ENCODE measurements around the gene PPRC1. TPM values are rescaled to one million over a fixed set of nuclear protein-coding genes. Genes with fewer than 3 reads are reported as not detected.

Gene PPRC1
- total and polyA plus RNA-seq, 7 donors: 4.2 to 39.9 (median 12.5) TPM

GRCh38 chr10:102109166-102110116 lies 23.4 kb upstream of the PPRC1 start:
- Histone ChIP-seq H3K36me3 (peaks cover 37 to 53% (median 44%) of the 10 kb centered on the region in 4 donors), H3K27ac (no peak overlapping the region), H3K4me3 (no peak overlapping the region), H3K4me1 (peaks cover 0 to 24% (median 22%) of the 10 kb centered on the region in 4 donors), H3K27me3 (no peaks in the 10 kb centered on the region), H3K9me3 (no peaks in the 10 kb centered on the region)
- WGBS, 2 donors: 92 to 93% methylated on average over 24 of the region's 24 CpGs
- intact Hi-C loops (cut with DNase I): no loop called here
- DNase-seq: no peak
- TF ChIP-seq POLR2AphosphoS5 (IDR thresholded peaks at IDR 0.05) (no peak), POLR2A (IDR thresholded peaks at IDR 0.05) (no peak), EP300 (IDR thresholded peaks at IDR 0.05) (no peak)
- TF ChIP-seq, protein P1, sequence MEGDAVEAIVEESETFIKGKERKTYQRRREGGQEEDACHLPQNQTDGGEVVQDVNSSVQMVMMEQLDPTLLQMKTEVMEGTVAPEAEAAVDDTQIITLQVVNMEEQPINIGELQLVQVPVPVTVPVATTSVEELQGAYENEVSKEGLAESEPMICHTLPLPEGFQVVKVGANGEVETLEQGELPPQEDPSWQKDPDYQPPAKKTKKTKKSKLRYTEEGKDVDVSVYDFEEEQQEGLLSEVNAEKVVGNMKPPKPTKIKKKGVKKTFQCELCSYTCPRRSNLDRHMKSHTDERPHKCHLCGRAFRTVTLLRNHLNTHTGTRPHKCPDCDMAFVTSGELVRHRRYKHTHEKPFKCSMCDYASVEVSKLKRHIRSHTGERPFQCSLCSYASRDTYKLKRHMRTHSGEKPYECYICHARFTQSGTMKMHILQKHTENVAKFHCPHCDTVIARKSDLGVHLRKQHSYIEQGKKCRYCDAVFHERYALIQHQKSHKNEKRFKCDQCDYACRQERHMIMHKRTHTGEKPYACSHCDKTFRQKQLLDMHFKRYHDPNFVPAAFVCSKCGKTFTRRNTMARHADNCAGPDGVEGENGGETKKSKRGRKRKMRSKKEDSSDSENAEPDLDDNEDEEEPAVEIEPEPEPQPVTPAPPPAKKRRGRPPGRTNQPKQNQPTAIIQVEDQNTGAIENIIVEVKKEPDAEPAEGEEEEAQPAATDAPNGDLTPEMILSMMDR (IDR thresholded peaks at IDR 0.05): no peak

GRCh38 chr10:102111276-102111675 lies 21.6 kb upstream of the PPRC1 start:
- Histone ChIP-seq H3K27me3 (no peaks in the 10 kb centered on the region), H3K4me3 (no peak overlapping the region), H3K36me3 (peaks cover 37 to 53% (median 44%) of the 10 kb centered on the region in 4 donors), H3K27ac (no peak overlapping the region), H3K9me3 (no peaks in the 10 kb centered on the region), H3K4me1 (peaks cover 0 to 40% (median 36%) of the 10 kb centered on the region in 4 donors)
- TF ChIP-seq POLR2AphosphoS5 (IDR thresholded peaks at IDR 0.05) (no peak), EP300 (IDR thresholded peaks at IDR 0.05) (no peak), POLR2A (IDR thresholded peaks at IDR 0.05) (no peak)
- TF ChIP-seq, protein P1 (IDR thresholded peaks at IDR 0.05): no peak
- 94 to 95% methylated on average over 12 of the region's 12 CpGs for WGBS, 2 donors
- intact Hi-C loops (cut with DNase I): no loop called here
- DNase-seq: no peak

DNA sequence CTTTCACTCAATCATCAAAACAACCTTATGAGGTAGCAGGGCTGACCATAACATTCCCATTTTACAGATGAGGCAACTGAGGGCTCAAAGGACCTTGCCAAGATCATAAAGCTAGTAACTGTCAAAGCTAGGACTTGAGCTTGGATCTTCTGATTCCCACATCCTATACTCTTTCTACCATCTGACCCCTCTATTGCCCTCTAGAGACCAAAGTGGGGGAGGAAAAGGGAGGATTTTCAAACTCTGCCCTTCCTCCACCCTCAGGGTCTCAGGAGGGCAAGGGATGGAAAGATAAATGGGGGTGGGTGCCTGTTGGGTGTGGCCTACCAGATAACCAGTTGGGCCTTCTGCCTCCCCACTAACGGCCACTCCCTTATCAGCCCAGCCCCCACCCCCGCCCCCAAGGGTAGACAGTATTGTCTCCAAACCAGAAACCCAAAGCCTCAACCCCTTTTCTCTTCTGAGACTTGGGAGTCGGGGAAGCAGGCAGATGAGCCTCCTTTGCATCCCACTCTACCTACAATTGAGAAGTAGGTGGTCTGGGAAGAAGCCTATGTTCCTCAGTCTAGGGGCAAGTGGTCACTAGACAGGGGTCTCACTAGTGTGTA lies 20.5 kb upstream of the PPRC1 start:
- WGBS, 2 donors: 56 to 66% methylated on average over 3 of the region's 3 CpGs

DNA sequence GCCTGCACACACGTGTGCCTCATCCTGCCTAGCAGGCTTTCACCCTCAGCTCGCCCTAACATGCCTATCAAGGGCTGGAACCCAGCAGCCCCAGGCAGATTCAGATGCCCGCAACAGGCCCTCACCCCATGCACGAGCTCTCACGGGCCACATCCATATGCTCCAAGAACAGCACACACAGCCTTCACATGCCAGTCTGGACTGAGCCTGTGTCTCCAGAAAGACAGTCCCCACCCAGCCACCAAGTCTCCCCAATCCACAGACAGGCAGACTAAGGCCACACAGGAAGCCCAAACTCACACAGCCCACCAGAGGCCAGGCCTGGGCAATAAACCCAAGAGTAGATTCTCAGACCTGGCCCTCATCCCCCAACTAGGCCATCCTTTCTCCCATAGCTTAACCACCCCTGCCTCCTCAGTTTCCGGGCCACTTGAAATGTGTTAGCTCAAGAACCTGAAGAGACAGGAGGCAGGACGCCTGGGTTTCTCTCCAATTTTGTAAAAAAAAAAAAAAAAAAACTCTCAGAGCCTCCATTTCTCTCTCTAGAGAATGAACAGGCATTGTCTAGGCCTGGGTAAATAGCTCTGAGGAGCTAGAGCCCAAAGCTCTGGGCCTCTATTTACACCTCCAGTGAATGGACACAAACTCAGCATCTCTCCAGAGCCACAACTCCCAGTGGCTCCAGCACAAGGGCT lies 19.4 kb upstream of the PPRC1 start:
- no peak for DNase-seq
- Histone ChIP-seq H3K27ac (peak overlapping the region in 3 of 4 donors; percentile 94 to 100 (median 100)), H3K9me3 (no peaks in the 10 kb centered on the region), H3K4me3 (peak overlapping the region; percentile 59 to 87 (median 74)), H3K27me3 (no peaks in the 10 kb centered on the region), H3K4me1 (peaks cover 0 to 61% (median 57%) of the 10 kb centered on the region in 4 donors), H3K36me3 (peaks cover 29 to 33% (median 31%) of the 10 kb centered on the region in 4 donors)
- 46 to 47% methylated on average over 7 of the region's 7 CpGs for WGBS, 2 donors
- intact Hi-C loops (cut with DNase I): no loop called here
- TF ChIP-seq POLR2AphosphoS5 (IDR thresholded peaks at IDR 0.05) (no peak), EP300 (IDR thresholded peaks at IDR 0.05) (no peak), POLR2A (IDR thresholded peaks at IDR 0.05) (no peak)
- TF ChIP-seq, protein P1 (IDR thresholded peaks at IDR 0.05): no peak

More for the DNA sequence above, 20.5 kb upstream of the PPRC1 start:
- intact Hi-C loops (cut with DNase I): no loop called here
- Histone ChIP-seq H3K4me1 (peaks cover 0 to 50% (median 46%) of the 10 kb centered on the region in 4 donors), H3K4me3 (no peak overlapping the region), H3K36me3 (peaks cover 37 to 44% (median 42%) of the 10 kb centered on the region in 4 donors), H3K27ac (peak overlapping the region in 2 of 4 donors; percentile 94 to 100), H3K27me3 (no peaks in the 10 kb centered on the region), H3K9me3 (no peaks in the 10 kb centered on the region)
- TF ChIP-seq POLR2A (IDR thresholded peaks at IDR 0.05) (no peak), EP300 (IDR thresholded peaks at IDR 0.05) (no peak)
- no peak for DNase-seq

All from sigmoid colon (tissue), 7 donors.